Thyroid gland (tissue), 4 donors: ENCODE results near the gene SEPTIN11. TPM values are rescaled to one million over a fixed set of nuclear protein-coding genes. Genes with fewer than 3 reads are reported as not detected.

Experiments used
- DNase-seq, 2 donors: peaks; one replicate each; pipeline ENCODE4 v3.0.0-alpha.2; 2019
- H3K27ac ChIP-seq, 3 donors: fragments of 200-600 bp; sonication (generic); 1 replicate in 2 of 3; 2 replicates in 1 of 3; pipeline ENCODE4 v1.5.1; 2016 to 2019; ENCODE audit warnings: mild to moderate bottlenecking in 1 of 3, moderate library complexity in 1 of 3
- H3K27me3 ChIP-seq: fragments of 200-600 bp; sonication (generic); one replicate; pipeline ENCODE4 v1.5.1; 2019
- H3K36me3 ChIP-seq, 2 donors: fragments of 200-600 bp; sonication (generic); one replicate each; pipeline ENCODE4 v1.5.1; 2016 to 2019
- H3K4me1 ChIP-seq, 2 donors: fragments of 200-600 bp; sonication (generic); one replicate each; pipeline ENCODE4 v1.5.1; 2017 to 2019
- H3K4me3 ChIP-seq, 3 donors: fragments of 200-600 bp; sonication (generic); replicated peaks in 1 of 3; 1 replicate in 2 of 3; 2 replicates in 1 of 3; pipeline ENCODE4 v1.5.1; 2016; ENCODE audit warnings: mild to moderate bottlenecking in 1 of 3
- H3K9me3 ChIP-seq: fragments of 200-600 bp; sonication (generic); one replicate; pipeline ENCODE4 v1.5.1; 2017
- CTCF ChIP-seq, 6 experiments: fragments of 200-600 bp in 3 of 6; fragments of 450-650 bp in 3 of 6; sonication (generic) in 3 of 6; IDR thresholded peaks; one replicate each; pipeline ENCODE4 v1.5.1; 2016 to 2019; ENCODE audit warnings: antibody characterized with exemption in 6 of 6, mild to moderate bottlenecking in 2 of 6, inconsistent platforms in 1 of 6, moderate library complexity in 1 of 6
- POLR2A ChIP-seq, 2 donors: fragments of 450-650 bp; IDR thresholded peaks; one replicate each; pipeline ENCODE4 v1.6.1; 2017; ENCODE audit warnings: antibody characterized with exemption in 2 of 2, mild to moderate bottlenecking in 2 of 2, moderate library complexity in 1 of 2
- WGBS, 2 donors: methylation state at CpG; one replicate each; pipeline ENCODE4 v1.1.5; 2017; 5-methylcytosine and 5-hydroxymethylcytosine counted together
- intact Hi-C: fragments of 100-400 bp; cut with DNase I; formaldehyde crosslinking; loops from one replicate; pipeline ENCODE4 v1.15.1; 2023
- total RNA-seq, 4 donors: library from RNA; depleted of rRNA; stranded (reverse); fragments of >200 nt; gene quantifications; one replicate each; pipeline ENCODE4 v1.2.3, GENCODE V29; 2016

Gene SEPTIN11
- total RNA-seq, 4 donors from 2014 or later, result 39.6 to 207 (median 69.1) TPM

GRCh38 chr4:76947369-76947768 is 2.2 kb upstream of the SEPTIN11 start:
- intact Hi-C loops, result no loop called here
- DNase-seq, result no peak
- 82 to 86% methylated on average over 2 of the region's 2 CpGs for WGBS, 2 donors
- Histone ChIP-seq H3K36me3 (no peaks in the 10 kb centered on the region), H3K4me1 (peaks cover 7 to 10% of the 10 kb centered on the region in 2 donors), H3K9me3 (no peaks in the 10 kb centered on the region), H3K27ac (no peak overlapping the region), H3K27me3 (no peaks in the 10 kb centered on the region), H3K4me3 (no peak overlapping the region)
- no peak for TF ChIP-seq CTCF (IDR thresholded peaks at IDR 0.05)
- no peak for TF ChIP-seq POLR2A (IDR thresholded peaks at IDR 0.05)

DNA sequence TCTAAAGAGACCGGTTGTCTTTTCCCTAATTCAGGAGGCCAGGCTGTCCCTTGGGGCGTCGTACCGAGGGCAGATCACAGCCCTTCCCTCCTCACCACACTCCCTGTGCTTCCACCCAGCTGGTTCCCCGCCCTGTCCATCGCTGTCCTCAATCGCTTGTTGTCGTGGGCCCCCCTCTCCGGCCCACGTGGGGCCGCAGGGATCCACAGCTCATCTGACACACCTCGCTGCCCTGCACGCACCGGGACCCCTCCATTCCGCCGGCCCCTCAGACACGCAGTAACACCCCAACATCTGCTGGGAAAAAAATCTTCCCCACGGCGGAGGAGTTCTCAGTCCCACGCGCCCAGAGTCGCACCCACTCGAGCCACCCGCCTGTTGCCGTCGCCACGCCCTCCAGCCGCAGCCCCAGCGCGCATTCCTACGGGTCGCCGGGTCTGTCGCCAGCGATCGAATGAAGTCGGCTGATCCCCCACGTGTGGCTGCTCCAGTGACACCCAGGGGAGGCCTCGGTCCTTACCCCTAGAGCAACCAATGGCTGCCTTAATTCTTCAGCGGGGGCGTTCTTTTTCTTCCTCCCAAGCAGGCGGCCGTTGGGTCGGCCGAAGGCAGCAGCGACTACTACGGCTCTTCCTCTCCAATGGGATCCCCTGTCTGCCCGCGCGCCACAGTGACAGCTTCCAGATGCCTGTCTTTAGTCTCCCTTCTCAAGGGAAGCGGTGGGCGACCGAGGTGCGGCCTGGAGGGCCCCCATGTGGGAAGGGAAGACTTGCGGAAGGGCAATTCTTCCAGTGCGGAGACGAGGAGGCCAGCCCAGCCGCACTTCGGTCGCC is 893 bp upstream of the SEPTIN11 start:
- DNase-seq, result peak; percentile 88 to 89
- no peaks in the 10 kb centered on the region for H3K9me3 ChIP-seq
- peaks cover 7 to 13% of the 10 kb centered on the region in 2 donors for H3K4me1 ChIP-seq
- intact Hi-C loops, result no loop called here
- H3K36me3 ChIP-seq, result no peaks in the 10 kb centered on the region
- TF ChIP-seq POLR2A (IDR thresholded peaks at IDR 0.05) (peak in 1 of 2 donors; percentile 56), CTCF (IDR thresholded peaks at IDR 0.05) (no peak)
- no peaks in the 10 kb centered on the region for H3K27me3 ChIP-seq
- H3K27ac ChIP-seq, result peak overlapping the region; percentile 87 to 95 (median 91)
- H3K4me3 ChIP-seq, result peak overlapping the region; percentile 31 to 81 (median 44)
- 3 to 7% methylated on average over 19 to 49 of the region's 60 CpGs for WGBS, 2 donors

- Histone ChIP-seq H3K4me3 (peak overlapping the region; percentile 51 to 81 (median 63)), H3K9me3 (no peaks in the 10 kb centered on the region), H3K36me3 (no peaks in the 10 kb centered on the region), H3K27ac (peak overlapping the region; percentile 40 to 95 (median 91)), H3K27me3 (no peaks in the 10 kb centered on the region), H3K4me1 (peaks cover 21 to 25% of the 10 kb centered on the region in 2 donors)
- 1% methylated on average over 40 to 51 of the region's 69 CpGs for WGBS, 2 donors
- intact Hi-C loops, result loop anchor here (5.0 kb wide), 1 partner anchor 42 kb away; no protein-coding TSS in a partner anchor
- TF ChIP-seq POLR2A (IDR thresholded peaks at IDR 0.05) (no peak), CTCF (IDR thresholded peaks at IDR 0.05) (no peak)
- peak; percentile 47 to 53 for DNase-seq
Measured at GRCh38 chr4:76950052-76950955, 752 bp downstream of the SEPTIN11 start.

GRCh38 chr4:76950956-76951671 is 1.6 kb downstream of the SEPTIN11 start:
- 16% methylated on average over 23 of the region's 23 CpGs for WGBS, 2 donors
- H3K27ac ChIP-seq, result peak overlapping the region in 2 of 3 donors; percentile 91 to 95
- no peak for DNase-seq
- peak overlapping the region in 2 of 3 donors; percentile 51 to 81 for H3K4me3 ChIP-seq
- H3K4me1 ChIP-seq, result peaks cover 21 to 25% of the 10 kb centered on the region in 2 donors
- H3K27me3 ChIP-seq, result no peaks in the 10 kb centered on the region
- H3K9me3 ChIP-seq, result no peaks in the 10 kb centered on the region
- no peaks in the 10 kb centered on the region for H3K36me3 ChIP-seq
- TF ChIP-seq CTCF (IDR thresholded peaks at IDR 0.05), result no peak
- no peak for TF ChIP-seq POLR2A (IDR thresholded peaks at IDR 0.05)
- intact Hi-C loops, result loop anchor here (5.0 kb wide), 1 partner anchor 41 kb away; no protein-coding TSS in a partner anchor
